Common myeloid progenitor, CD34-positive (primary cell): ENCODE results near the gene RETSAT.
A peak's percentile ranks its signal among the peaks of the same experiment; 100 is the strongest.

Source experiments
- CTCF ChIA-PET: fragments of 350-600 bp; sonication (Branson Sonifier 250); formaldehyde crosslinking; loops from one replicate; lab custom pipeline; 2021; ENCODE audit warnings: antibody characterized with exemption; lab: Charles Lee
- POLR2A ChIA-PET: fragments of 350-600 bp; sonication (Branson Sonifier 250); formaldehyde crosslinking; loops from one replicate; lab custom pipeline; 2021; ENCODE audit warnings: antibody characterized with exemption; lab: Charles Lee
- DNase-seq, 3 donors: peaks; one replicate each; pipeline versions ENCODE4 v3.0.0 to v3.0.0-alpha.2; 2013
- H3K27ac ChIP-seq, 2 experiments: 1 replicate in 1 of 2; 2 replicates in 1 of 2; pipeline ENCODE4 v1.7.0; 2013; ENCODE audit warnings: inconsistent platforms in 2 of 2, low read length in 2 of 2, mild to moderate bottlenecking in 2 of 2, low read depth in 1 of 2, moderate library complexity in 1 of 2; ENCODE audit not compliant: severe bottlenecking in 2 of 2, insufficient read depth in 1 of 2, poor library complexity in 1 of 2
- H3K27me3 ChIP-seq, 5 experiments: replicated peaks in 2 of 5; 1 replicate in 3 of 5; 2 replicates in 2 of 5; pipeline versions ENCODE4 v1.6.1 to v1.7.0; 2013; ENCODE audit warnings: low read length in 4 of 5, mild to moderate bottlenecking in 2 of 5, moderate library complexity in 2 of 5, inconsistent platforms in 1 of 5; ENCODE audit not compliant: insufficient read depth in 5 of 5, control insufficient read depth in 4 of 5
- H3K36me3 ChIP-seq, 4 experiments: 1 replicate in 2 of 4; 2 replicates in 2 of 4; pipeline versions ENCODE4 v1.6.1 to v1.7.0; 2013; ENCODE audit warnings: low read length in 3 of 4, control low read depth in 1 of 4, mild to moderate bottlenecking in 1 of 4; ENCODE audit not compliant: control insufficient read depth in 4 of 4, insufficient read depth in 4 of 4
- H3K4me1 ChIP-seq, 4 experiments: 1 replicate in 3 of 4; 2 replicates in 1 of 4; pipeline versions ENCODE4 v1.6.1 to v1.7.1; 2013; ENCODE audit warnings: low read length in 3 of 4, mild to moderate bottlenecking in 3 of 4, control low read depth in 1 of 4, inconsistent platforms in 1 of 4, moderate library complexity in 1 of 4; ENCODE audit not compliant: control insufficient read depth in 4 of 4, insufficient read depth in 4 of 4; ENCODE audit errors: control extremely low read depth in 1 of 4
- H3K4me3 ChIP-seq, 7 experiments: 1 replicate in 4 of 7; 2 replicates in 3 of 7; pipeline versions ENCODE4 v1.5.1 to v1.7.0; 2013; ENCODE audit warnings: mild to moderate bottlenecking in 7 of 7, low read length in 6 of 7, moderate library complexity in 6 of 7, inconsistent platforms in 2 of 7, low read depth in 2 of 7, control low read depth in 1 of 7; ENCODE audit not compliant: insufficient read depth in 4 of 7, control insufficient read depth in 1 of 7; ENCODE audit errors: extremely low read depth in 1 of 7
- H3K9me3 ChIP-seq, 5 experiments: 1 replicate in 4 of 5; 2 replicates in 1 of 5; pipeline versions ENCODE4 v1.6.1 to v1.7.1; 2013; ENCODE audit warnings: low read length in 4 of 5, mild to moderate bottlenecking in 2 of 5, inconsistent platforms in 1 of 5, low read depth in 1 of 5, moderate library complexity in 1 of 5; ENCODE audit not compliant: control insufficient read depth in 4 of 5, insufficient read depth in 2 of 5; ENCODE audit errors: control extremely low read depth in 1 of 5
- WGBS: methylation state at CpG from one replicate; pipeline ENCODE4 v1.1.5; 2013; ENCODE audit not compliant: insufficient coverage; 5-methylcytosine and 5-hydroxymethylcytosine counted together

RETSAT gene

GRCh38 chr2:85307527-85307897 is 46.8 kb downstream of the RETSAT start:
- 83% methylated on average over 9 of the region's 9 CpGs for WGBS
- ChIA-PET POLR2A (no interaction called here), CTCF (interaction anchor here (1.0 to 4.4 kb wide), 2 partner anchors 8 to 10 kb away, joined by 3 to 33 read pairs; no protein-coding TSS in a partner anchor)
- Histone ChIP-seq H3K36me3 (no peaks in the 10 kb centered on the region), H3K4me1 (peaks cover 5 to 26% (median 24%) of the 10 kb centered on the region in 4 experiments), H3K9me3 (no peaks in the 10 kb centered on the region), H3K27ac (no peak overlapping the region), H3K27me3 (peaks cover 0 to 2% (median 0%) of the 10 kb centered on the region in 5 experiments), H3K4me3 (peak overlapping the region in 2 of 7 experiments; percentile 43 to 47)
- DNase-seq, result no peak

GRCh38 chr2:85303780-85304531 is 50.4 kb downstream of the RETSAT start:
- WGBS, result 88% methylated on average over 23 of the region's 28 CpGs
- H3K4me1 ChIP-seq, result peaks cover 5 to 13% (median 12%) of the 10 kb centered on the region in 4 experiments
- H3K36me3 ChIP-seq, result no peaks in the 10 kb centered on the region
- H3K27ac ChIP-seq, result no peak overlapping the region
- POLR2A ChIA-PET, result no interaction called here
- H3K27me3 ChIP-seq, result peaks cover 0 to 2% (median 0%) of the 10 kb centered on the region in 5 experiments
- no peaks in the 10 kb centered on the region for H3K9me3 ChIP-seq
- no peak overlapping the region for H3K4me3 ChIP-seq
- DNase-seq, result no peak
- CTCF ChIA-PET, result interaction anchor here (1.0 to 1.2 kb wide), 2 partner anchors 13 to 286 kb away, joined by 3 read pairs; no protein-coding TSS in a partner anchor

GRCh38 chr2:85302121-85302520 is 52.2 kb downstream of the RETSAT start:
- H3K9me3 ChIP-seq, result no peaks in the 10 kb centered on the region
- peaks cover 0 to 2% (median 2%) of the 10 kb centered on the region in 5 experiments for H3K27me3 ChIP-seq
- CTCF ChIA-PET, result interaction anchor here (4.3 kb wide), 1 partner anchor 12 kb away, joined by 13 read pairs; no protein-coding TSS in a partner anchor
- no peak for DNase-seq
- H3K27ac ChIP-seq, result no peak overlapping the region
- WGBS, result 97% methylated on average over 6 of the region's 6 CpGs
- H3K4me1 ChIP-seq, result peaks cover 0 to under 1% (median 0%) of the 10 kb centered on the region in 4 experiments
- H3K36me3 ChIP-seq, result no peaks in the 10 kb centered on the region
- POLR2A ChIA-PET, result no interaction called here
- no peak overlapping the region for H3K4me3 ChIP-seq
